ENCODE results near the gene MOV10. TPM values are rescaled to one million over a fixed set of nuclear protein-coding genes. Genes with fewer than 3 reads are reported as not detected.
"Not testable (repeated sequence)": the region's sequence is repeated elsewhere in the genome, so short reads cannot be mapped to it uniquely, and the experiment has no call there.

MOV10 gene
- total and polyA plus RNA-seq, 9 of the 15 experiments (the other 6 are each of a cell fraction or from before 2014, with no cell fraction given): 16.7 to 105 (median 49.5) TPM

DNA sequence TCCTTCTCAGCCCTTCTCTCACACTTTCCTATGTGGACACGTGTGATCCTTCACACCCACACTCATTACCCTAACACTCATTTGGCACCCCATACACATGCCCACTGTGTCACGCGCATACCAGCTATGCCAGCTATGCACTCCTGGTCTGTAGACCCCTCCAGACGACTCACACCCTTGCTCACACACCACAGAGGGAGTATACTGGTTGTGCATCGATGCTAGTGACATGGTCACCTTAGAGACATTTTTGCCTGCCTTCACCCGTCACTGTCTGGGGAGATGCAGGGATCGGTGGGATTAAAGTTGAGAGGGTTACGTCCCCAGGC lies 49.0 kb downstream of the MOV10 start (continued):
- TF ChIP-seq ZNF436 (CRISPR knock-in tag; IDR thresholded peaks at IDR 0.05) (no peak), HBP1 (CRISPR knock-in tag; IDR thresholded peaks at IDR 0.05) (no peak), MYNN (IDR thresholded peaks at IDR 0.05) (no peak), MYNN (CRISPR knock-in tag; IDR thresholded peaks at IDR 0.05) (no peak), KAT2B (IDR thresholded peaks at IDR 0.05; ENCODE audit: low read depth, low read length) (no peak), ATF1 (CRISPR knock-in tag; IDR thresholded peaks at IDR 0.05) (no peak), ATF1 (tag; IDR thresholded peaks at IDR 0.05) (no peak), ZNF764 (CRISPR knock-in tag; IDR thresholded peaks at IDR 0.05; ENCODE audit: low read depth) (no peak)

DNA sequence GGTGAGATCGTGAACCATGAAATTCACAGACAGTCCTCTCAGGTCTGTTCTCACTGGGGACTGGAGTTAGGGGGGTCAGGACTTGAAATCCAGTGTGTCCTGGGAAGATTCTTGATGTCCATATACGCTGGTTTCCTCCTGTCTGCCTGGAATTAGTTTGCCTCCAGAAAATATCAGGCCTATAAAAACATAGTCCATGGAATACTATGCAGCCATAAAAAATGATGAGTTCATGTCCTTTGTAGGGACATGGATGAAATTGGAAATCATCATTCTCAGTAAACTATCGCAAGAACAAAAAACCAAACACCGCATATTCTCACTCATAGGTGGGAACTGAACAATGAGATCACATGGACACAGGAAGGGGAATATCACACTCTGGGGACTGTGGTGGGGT lies 49.8 kb downstream of the MOV10 start:
- 6% methylated on average over 2 of the region's 4 CpGs for WGBS (ENCODE audit: insufficient coverage, low coverage, missing lambda C conversion rate)
- not testable (repeated sequence) for FAIRE-seq; BruUV-seq (replicated peaks)

More for the DNA sequence above, 49.8 kb downstream of the MOV10 start:
- H4K20me1 ChIP-seq (replicated peaks; ENCODE audit: control insufficient read depth, insufficient read depth, low read length); H3K9ac ChIP-seq (ENCODE audit: insufficient read depth in 1 of 2, low read depth in 2 of 2, low read length in 2 of 2); POLR2A ChIA-PET; H2AFZ ChIP-seq (ENCODE audit: low read depth, low read length); CTCF ChIA-PET (ENCODE audit: low intra/inter-chr PET ratio); intact Hi-C loops (cut with micrococcal nuclease); H3K27ac ChIP-seq (ENCODE audit: extremely low read depth, low read depth, low read length); DNase-seq (ENCODE audit: extremely low read depth in 1 of 4, low spot score in 3 of 4); H3K79me2 ChIP-seq (ENCODE audit: control insufficient read depth, insufficient read depth, low read length); H3K4me3 ChIP-seq; H3K36me3 ChIP-seq (ENCODE audit: control insufficient read depth, insufficient read depth, low read length); ATAC-seq; H3K4me2 ChIP-seq (ENCODE audit: insufficient read depth, low read length); H3K9me1 ChIP-seq (ENCODE audit: control insufficient read depth, insufficient read depth, low read length); H3K9me3 ChIP-seq (replicated peaks; ENCODE audit: control insufficient read depth, insufficient read depth, low read depth, low read length): not testable (repeated sequence)
- in situ Hi-C loops (cut with MboI): loop anchor here (5.0 kb wide), 1 partner anchor 33 kb away; no protein-coding TSS in a partner anchor
- Histone ChIP-seq H3K4me1 (replicated peaks in 1 of 2; ENCODE audit: control insufficient read depth in 2 of 2, insufficient read depth in 2 of 2, low read length in 2 of 2) (peaks cover 0 to 13% of the 10 kb centered on the region in 2 experiments; a peak in 4 of 5 replicates), H3K27me3 (ENCODE audit: control insufficient read depth in 2 of 2, insufficient read depth in 2 of 2, low read length in 2 of 2) (peaks cover 8 to 46% of the 10 kb centered on the region in 2 experiments; a peak in 3 of 5 replicates)
- TF ChIP-seq KDM1A (IDR thresholded peaks at IDR 0.05): 0 out of 4 replicates have a peak, but pooled peaks of 1 of the 2 experiments have one; percentile 14
- peak; percentile 61 for TF ChIP-seq ZNF146 (CRISPR knock-in tag; IDR thresholded peaks at IDR 0.05; ENCODE audit: unreplicated experiment)
- TF ChIP-seq RBM25 (IDR thresholded peaks at IDR 0.05; ENCODE audit: low read depth, low read length, severe bottlenecking): peak; percentile 37
